ES-I3 (cell line): Measurements from ENCODE around the gene RIMBP2.
"Not testable (repeated sequence)": the region's sequence is repeated elsewhere in the genome, so short reads cannot be mapped to it uniquely, and the experiment has no call there.

Source experiments
- H3K36me3 ChIP-seq: 2 replicates; pipeline ENCODE4 v1.6.1; 2013; ENCODE audit warnings: mild to moderate bottlenecking, low read length, control low read depth, moderate library complexity; ENCODE audit not compliant: insufficient read depth
- H3K4me1 ChIP-seq: 2 replicates; pipeline ENCODE4 v1.6.1; 2013; ENCODE audit warnings: mild to moderate bottlenecking, control low read depth, low read length; ENCODE audit not compliant: insufficient read depth
- H3K9ac ChIP-seq: 2 replicates; pipeline ENCODE4 v1.6.1; 2013; ENCODE audit warnings: low read depth, mild to moderate bottlenecking, low read length, moderate library complexity
- H3K9me3 ChIP-seq: 2 replicates; pipeline ENCODE4 v1.6.1; 2013; ENCODE audit warnings: mild to moderate bottlenecking, low read length, moderate library complexity; ENCODE audit not compliant: control insufficient read depth, insufficient read depth

RIMBP2 gene

GRCh38 chr12:130688999-130689398 lies 27.1 kb downstream of the RIMBP2 start:
- not testable (repeated sequence) for H3K9ac ChIP-seq, H3K36me3 ChIP-seq, H3K9me3 ChIP-seq, H3K4me1 ChIP-seq

- Histone ChIP-seq H3K36me3 (no peaks in the 10 kb centered on the region), H3K9ac (no peak overlapping the region), H3K9me3 (no peaks in the 10 kb centered on the region)
Measured at GRCh38 chr12:130687796-130688778, 28.0 kb downstream of the RIMBP2 start.

DNA sequence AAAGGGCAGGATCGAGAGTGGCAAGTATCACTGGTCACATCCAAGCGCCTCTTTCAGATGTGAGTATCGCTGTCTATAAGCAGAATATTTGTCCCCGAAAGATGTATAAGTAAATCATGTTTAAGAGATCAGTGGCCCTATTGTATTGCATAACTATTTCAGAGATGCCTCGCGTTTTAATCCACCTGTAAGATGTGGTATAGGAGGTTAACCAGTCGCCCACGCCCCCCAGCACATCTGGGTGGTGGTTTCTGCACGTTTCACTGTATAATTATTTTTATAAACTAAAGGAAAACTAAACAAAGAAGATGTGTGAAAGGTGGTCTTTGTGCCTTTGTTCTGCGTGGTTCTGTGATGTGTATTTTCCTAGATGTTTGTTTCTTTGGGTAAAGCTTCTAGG lies 28.9 kb downstream of the RIMBP2 start:
- Histone ChIP-seq H3K36me3 (no peaks in the 10 kb centered on the region), H3K9me3 (no peaks in the 10 kb centered on the region), H3K4me1 (no peaks in the 10 kb centered on the region), H3K9ac (no peak overlapping the region)

More at GRCh38 chr12:130687796-130688778, 28.0 kb downstream of the RIMBP2 start:
- H3K4me1 ChIP-seq, result no peaks in the 10 kb centered on the region

DNA sequence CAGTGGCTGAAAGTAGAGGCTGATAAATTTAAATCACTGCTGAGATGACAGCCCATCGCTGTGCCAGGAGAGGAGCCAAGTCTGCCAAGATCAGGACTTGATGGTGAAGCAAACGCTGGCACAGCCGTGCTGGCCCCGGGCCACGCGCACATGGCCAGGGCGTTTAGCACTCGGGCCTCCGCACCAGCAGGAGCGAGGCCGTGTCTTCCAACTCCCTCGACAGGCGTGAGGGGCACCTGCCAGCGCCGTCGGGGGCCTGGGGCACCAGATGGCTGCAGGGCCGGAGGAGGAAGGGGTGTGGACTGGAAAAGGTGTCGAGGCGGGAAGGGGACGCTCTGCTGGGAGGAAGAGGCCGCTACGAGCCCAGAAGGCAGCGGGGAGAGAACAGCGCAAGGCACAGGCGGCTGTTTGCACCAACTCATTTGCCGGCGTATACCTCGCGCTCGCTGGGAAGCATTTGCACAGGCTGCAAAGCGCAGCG lies 29.5 kb downstream of the RIMBP2 start:
- Histone ChIP-seq H3K36me3 (no peaks in the 10 kb centered on the region), H3K4me1 (no peaks in the 10 kb centered on the region), H3K9me3 (no peaks in the 10 kb centered on the region), H3K9ac (no peak overlapping the region)

DNA sequence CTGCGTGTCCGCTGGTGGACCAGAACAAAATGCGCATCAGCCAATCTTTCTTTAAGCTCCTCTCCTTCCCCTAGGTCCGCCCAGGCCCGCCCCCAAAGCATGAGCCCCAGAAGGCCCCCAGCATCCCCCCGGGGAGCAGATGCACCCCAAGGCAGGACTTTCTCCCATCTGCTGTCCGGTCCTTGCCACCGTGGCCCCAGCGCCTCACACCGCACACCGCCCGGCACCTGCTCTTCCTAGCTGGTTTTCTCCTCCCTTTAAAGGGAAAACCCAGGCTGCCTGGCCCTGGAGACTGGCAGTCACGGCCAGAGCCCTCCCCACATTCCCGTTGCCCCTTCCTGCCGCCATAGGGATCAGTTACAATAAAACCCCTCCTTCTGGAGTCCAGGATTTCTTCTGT lies 30.2 kb downstream of the RIMBP2 start:
- Histone ChIP-seq H3K4me1 (no peaks in the 10 kb centered on the region), H3K9me3 (no peaks in the 10 kb centered on the region), H3K36me3 (no peaks in the 10 kb centered on the region), H3K9ac (no peak overlapping the region)

GRCh38 chr12:130685250-130685787 lies 30.8 kb downstream of the RIMBP2 start:
- Histone ChIP-seq H3K36me3 (no peaks in the 10 kb centered on the region), H3K4me1 (no peaks in the 10 kb centered on the region), H3K9me3 (no peaks in the 10 kb centered on the region), H3K9ac (no peak overlapping the region)

- no peaks in the 10 kb centered on the region for H3K9me3 ChIP-seq
- no peaks in the 10 kb centered on the region for H3K36me3 ChIP-seq
- H3K4me1 ChIP-seq, result no peaks in the 10 kb centered on the region
- H3K9ac ChIP-seq, result no peak overlapping the region
Measured at GRCh38 chr12:130683811-130684210, 32.3 kb downstream of the RIMBP2 start.

DNA sequence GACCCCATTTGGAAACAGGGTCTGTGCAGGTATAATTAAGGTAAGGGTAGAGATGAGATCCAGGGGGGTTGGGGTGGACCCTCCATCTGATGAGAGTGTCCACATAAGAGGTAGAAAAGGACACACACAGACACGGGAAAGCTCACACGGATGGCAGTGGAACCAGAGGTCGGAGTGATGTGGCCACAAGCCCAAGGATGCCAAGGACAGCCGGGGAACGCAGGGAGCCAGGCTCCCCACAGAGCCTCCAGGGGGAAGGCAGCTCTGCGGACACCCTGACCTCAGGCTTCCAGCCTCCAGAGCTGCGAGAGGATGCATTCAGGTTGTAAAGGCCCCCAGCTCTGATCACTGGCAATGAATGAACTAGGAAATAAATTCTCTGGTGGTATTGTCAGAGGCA lies 33.0 kb downstream of the RIMBP2 start:
- Histone ChIP-seq H3K4me1 (no peaks in the 10 kb centered on the region), H3K9me3 (no peaks in the 10 kb centered on the region), H3K9ac (no peak overlapping the region), H3K36me3 (no peaks in the 10 kb centered on the region)

- H3K9me3 ChIP-seq, result no peaks in the 10 kb centered on the region
- no peak overlapping the region for H3K9ac ChIP-seq
- no peaks in the 10 kb centered on the region for H3K36me3 ChIP-seq
- no peaks in the 10 kb centered on the region for H3K4me1 ChIP-seq
Measured at GRCh38 chr12:130680451-130680990, 35.6 kb downstream of the RIMBP2 start.

GRCh38 chr12:130677957-130678558 lies 38.0 kb downstream of the RIMBP2 start:
- Histone ChIP-seq H3K9ac (no peak overlapping the region), H3K9me3 (no peaks in the 10 kb centered on the region), H3K36me3 (no peaks in the 10 kb centered on the region), H3K4me1 (no peaks in the 10 kb centered on the region)

- Histone ChIP-seq H3K4me1 (no peaks in the 10 kb centered on the region), H3K36me3 (no peaks in the 10 kb centered on the region), H3K9ac (no peak overlapping the region), H3K9me3 (no peaks in the 10 kb centered on the region)
Measured at GRCh38 chr12:130675791-130676190, 40.3 kb downstream of the RIMBP2 start.

GRCh38 chr12:130675121-130675520 lies 41.0 kb downstream of the RIMBP2 start:
- Histone ChIP-seq H3K9me3 (no peaks in the 10 kb centered on the region), H3K36me3 (no peaks in the 10 kb centered on the region), H3K9ac (no peak overlapping the region), H3K4me1 (no peaks in the 10 kb centered on the region)

DNA sequence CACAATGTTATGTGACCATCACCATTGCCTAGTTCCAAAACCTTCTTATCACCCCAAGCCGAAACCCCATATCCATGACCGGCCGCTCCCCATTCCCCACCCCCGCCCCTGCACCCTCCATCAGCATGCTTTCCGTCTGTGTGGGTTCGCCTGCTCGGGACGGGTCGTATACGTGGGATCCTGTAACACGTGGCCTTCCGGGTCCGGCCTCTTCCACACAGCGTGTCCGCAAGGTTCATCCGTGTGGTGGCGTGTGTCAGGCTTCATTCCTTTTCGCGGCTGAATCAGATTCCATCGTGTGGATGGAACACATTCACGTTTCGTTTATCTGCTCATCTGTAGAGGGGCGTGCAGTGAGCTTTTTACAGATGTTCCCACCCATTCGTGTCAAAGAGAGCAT lies 41.4 kb downstream of the RIMBP2 start:
- Histone ChIP-seq H3K9me3 (no peaks in the 10 kb centered on the region), H3K9ac (no peak overlapping the region), H3K36me3 (no peaks in the 10 kb centered on the region)

DNA sequence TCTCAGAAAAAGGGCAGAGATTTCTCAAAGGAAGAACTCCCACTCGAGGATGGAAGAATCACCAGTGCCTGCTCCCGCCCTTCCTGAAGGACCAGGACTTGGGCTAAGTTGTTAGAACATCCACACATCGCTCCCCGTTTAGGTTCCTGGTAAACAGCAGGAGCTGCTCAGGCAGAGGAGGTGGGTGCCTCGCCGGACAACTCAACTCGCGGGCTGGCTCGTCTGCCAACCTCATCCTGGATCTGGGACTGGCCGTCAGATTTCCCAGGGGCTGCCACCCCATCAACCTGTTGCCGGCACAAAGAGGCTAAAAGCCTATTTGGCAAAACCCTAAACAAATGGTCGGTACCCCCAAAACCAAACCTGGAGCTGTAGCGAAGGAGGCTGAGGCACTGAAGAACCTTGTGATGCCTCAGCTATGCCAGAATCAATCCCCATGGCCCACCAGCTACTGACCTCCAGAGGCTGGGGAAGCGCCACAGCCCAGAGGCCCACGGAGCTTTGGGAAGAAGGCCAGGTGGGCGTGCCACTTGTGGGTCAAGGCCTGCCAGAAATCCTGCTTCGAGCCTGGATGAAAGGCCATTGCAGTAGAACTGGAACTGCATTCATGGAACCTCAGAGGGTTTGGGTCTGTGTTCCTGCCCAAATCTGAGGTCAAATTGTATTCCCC lies 42.9 kb downstream of the RIMBP2 start:
- Histone ChIP-seq H3K9ac (no peak overlapping the region), H3K4me1 (no peaks in the 10 kb centered on the region), H3K36me3 (no peaks in the 10 kb centered on the region), H3K9me3 (no peaks in the 10 kb centered on the region)

More for the DNA sequence above, 41.4 kb downstream of the RIMBP2 start:
- H3K4me1 ChIP-seq, result no peaks in the 10 kb centered on the region
